ENCODE results near the gene TSEN54. TPM values are rescaled to one million over a fixed set of nuclear protein-coding genes. Genes with fewer than 3 reads are reported as not detected.

The TSEN54 gene
- total RNA-seq, 1 experiment from 2014 or later: 44.5 TPM

DNA sequence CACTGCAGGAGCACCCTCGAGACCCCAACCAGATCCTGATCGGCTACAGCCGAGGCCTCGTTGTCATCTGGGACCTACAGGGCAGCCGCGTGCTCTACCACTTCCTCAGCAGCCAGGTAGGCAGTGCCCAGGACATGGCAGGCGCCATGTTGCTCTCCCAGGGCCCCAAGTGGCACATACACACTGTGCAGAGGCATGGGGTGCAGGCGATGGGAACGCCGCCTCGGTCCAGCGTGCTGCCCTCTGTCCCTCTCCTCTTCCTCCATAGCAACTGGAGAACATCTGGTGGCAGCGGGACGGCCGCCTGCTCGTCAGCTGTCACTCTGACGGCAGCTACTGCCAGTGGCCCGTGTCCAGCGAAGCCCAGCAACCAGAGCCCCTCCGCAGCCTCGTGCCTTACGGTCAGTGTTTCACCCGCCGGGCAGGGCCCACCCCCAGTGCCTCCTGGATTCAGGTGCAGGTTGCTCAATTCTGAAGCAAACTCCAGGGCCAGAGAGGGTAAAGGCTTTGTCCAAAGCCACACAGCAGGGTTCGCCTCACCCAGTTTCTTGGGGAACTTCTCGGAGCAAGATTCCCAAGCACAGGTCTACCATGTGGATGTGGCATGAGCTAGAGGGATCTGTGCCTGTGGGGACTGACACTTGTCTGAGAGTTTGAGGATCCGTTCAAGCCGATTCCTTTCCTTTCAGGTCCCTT lies 46.9 kb downstream of the TSEN54 start:
- H3K4me1 Mint-ChIP-seq: no peaks in the 10 kb centered on the region
- Histone ChIP-seq H3K9ac (ENCODE audit: extremely low read depth, insufficient read length, low read length) (no peak overlapping the region), H4K91ac (ENCODE audit: insufficient read length, low read depth, low read length) (no peak overlapping the region)

More for the DNA sequence above, 46.9 kb downstream of the TSEN54 start:
- no peak overlapping the region for H2BK12ac ChIP-seq (ENCODE audit: insufficient read length, low read depth, low read length)
- no peak overlapping the region for H3K14ac ChIP-seq (ENCODE audit: insufficient read depth, low read length)
- no peaks in the 10 kb centered on the region for H3K23me2 ChIP-seq (ENCODE audit: insufficient read length, low read depth, low read length, poor library complexity, severe bottlenecking)
- H4K8ac ChIP-seq (replicated peaks; ENCODE audit: insufficient read length, low read depth, low read length): no peak overlapping the region
- no peak overlapping the region for H3K27ac ChIP-seq (ENCODE audit: insufficient read length, low read depth, low read length)
- no peak overlapping the region for H3K23ac ChIP-seq (ENCODE audit: insufficient read length, low read depth, low read length)
- TF ChIP-seq, protein P1, sequence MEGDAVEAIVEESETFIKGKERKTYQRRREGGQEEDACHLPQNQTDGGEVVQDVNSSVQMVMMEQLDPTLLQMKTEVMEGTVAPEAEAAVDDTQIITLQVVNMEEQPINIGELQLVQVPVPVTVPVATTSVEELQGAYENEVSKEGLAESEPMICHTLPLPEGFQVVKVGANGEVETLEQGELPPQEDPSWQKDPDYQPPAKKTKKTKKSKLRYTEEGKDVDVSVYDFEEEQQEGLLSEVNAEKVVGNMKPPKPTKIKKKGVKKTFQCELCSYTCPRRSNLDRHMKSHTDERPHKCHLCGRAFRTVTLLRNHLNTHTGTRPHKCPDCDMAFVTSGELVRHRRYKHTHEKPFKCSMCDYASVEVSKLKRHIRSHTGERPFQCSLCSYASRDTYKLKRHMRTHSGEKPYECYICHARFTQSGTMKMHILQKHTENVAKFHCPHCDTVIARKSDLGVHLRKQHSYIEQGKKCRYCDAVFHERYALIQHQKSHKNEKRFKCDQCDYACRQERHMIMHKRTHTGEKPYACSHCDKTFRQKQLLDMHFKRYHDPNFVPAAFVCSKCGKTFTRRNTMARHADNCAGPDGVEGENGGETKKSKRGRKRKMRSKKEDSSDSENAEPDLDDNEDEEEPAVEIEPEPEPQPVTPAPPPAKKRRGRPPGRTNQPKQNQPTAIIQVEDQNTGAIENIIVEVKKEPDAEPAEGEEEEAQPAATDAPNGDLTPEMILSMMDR (conservative IDR thresholded peaks at IDR 0.05): no peak
- H3K9me3 Mint-ChIP-seq: no peaks in the 10 kb centered on the region
- no peak overlapping the region for H2BK15ac ChIP-seq (ENCODE audit: low read depth, low read length)
- H3K79me2 ChIP-seq (ENCODE audit: insufficient read depth, low read length): no peaks in the 10 kb centered on the region
- H2BK5ac ChIP-seq (ENCODE audit: insufficient read length, low read length): no peak overlapping the region
- no peak overlapping the region for H3K4ac ChIP-seq (ENCODE audit: low read depth, low read length)
- no peak overlapping the region for H3K56ac ChIP-seq (ENCODE audit: insufficient read length, low read depth, low read length)
- H3K9me3 ChIP-seq (ENCODE audit: control insufficient read depth, low read depth, low read length): no peaks in the 10 kb centered on the region
- H2BK20ac ChIP-seq (ENCODE audit: low read depth, low read length, poor library complexity, severe bottlenecking): no peak overlapping the region
- H3K27me3 ChIP-seq (ENCODE audit: insufficient read depth, low read length): no peaks in the 10 kb centered on the region
- H3K27ac Mint-ChIP-seq: no peak overlapping the region
- no peak overlapping the region for H3K4me2 ChIP-seq (ENCODE audit: insufficient read depth, insufficient read length, low read length)
- H3T11ph ChIP-seq (ENCODE audit: low read length): no peak overlapping the region
- H3K36me3 Mint-ChIP-seq (ENCODE audit: insufficient read depth in 1 of 3, low read depth in 3 of 3): peaks cover 1 to 33% (median 16%) of the 10 kb centered on the region in 3 experiments; a peak in 6 of 7 replicates
- no peaks in the 10 kb centered on the region for H3K27me3 Mint-ChIP-seq (ENCODE audit: low read depth)
- WGBS (ENCODE audit: extremely low coverage, insufficient read length, low lambda C conversion rate): no CpG with 5 or more reads among the region's 28 CpGs
- no peak overlapping the region for H2BK120ac ChIP-seq (ENCODE audit: low read depth, low read length, poor library complexity, severe bottlenecking)
- DNase-seq: no peak
- H2AFZ ChIP-seq (ENCODE audit: low read length): no peak overlapping the region
- H3K4me3 Mint-ChIP-seq: no peak overlapping the region
- H2AK5ac ChIP-seq (ENCODE audit: insufficient read length, low read length): no peak overlapping the region
- H4K20me1 ChIP-seq (ENCODE audit: control insufficient read depth, insufficient read depth, insufficient read length): no peaks in the 10 kb centered on the region
- no peaks in the 10 kb centered on the region for H3K4me1 ChIP-seq (ENCODE audit: insufficient read depth, low read length)
- H3K18ac ChIP-seq (ENCODE audit: insufficient read length, low read depth, low read length): no peak overlapping the region
- H4K5ac ChIP-seq (ENCODE audit: insufficient read length, low read depth, low read length): no peak overlapping the region
- H3K79me1 ChIP-seq (ENCODE audit: insufficient read depth, low read depth, low read length, poor library complexity, severe bottlenecking): no peaks in the 10 kb centered on the region

Measured in H9 (cell line).